Ovary (tissue), 9 donors: ENCODE measurements around the gene ARHGAP10. TPM values are rescaled to one million over a fixed set of nuclear protein-coding genes. Genes with fewer than 3 reads are reported as not detected.

Experiments
- DNase-seq, 5 donors: peaks; one replicate each; pipeline ENCODE4 v3.0.0-alpha.2; 2019 to 2020
- H3K27ac ChIP-seq, 2 donors: fragments of 200-600 bp; one replicate each; pipeline versions ENCODE4 v1.5.1 to v1.8.0; 2019 to 2022
- H3K27me3 ChIP-seq: fragments of 200-600 bp; one replicate; pipeline ENCODE4 v1.8.0; 2022
- H3K36me3 ChIP-seq: fragments of 200-600 bp; sonication (generic); one replicate; pipeline ENCODE4 v1.5.1; 2019
- H3K4me1 ChIP-seq: one replicate; pipeline ENCODE4 v1.8.1; 2013; ENCODE audit warnings: mild to moderate bottlenecking, moderate library complexity; ENCODE audit not compliant: insufficient read depth
- H3K4me3 ChIP-seq: fragments of 200-600 bp; sonication (generic); one replicate; pipeline ENCODE4 v1.5.1; 2017
- H3K9me3 ChIP-seq, 2 donors: fragments of 200-600 bp in 1 of 2; sonication (generic) in 1 of 2; one replicate each; pipeline versions ENCODE4 v1.5.1 to v1.8.1; 2013 to 2019; ENCODE audit warnings: mild to moderate bottlenecking in 1 of 2, moderate library complexity in 1 of 2
- EP300 ChIP-seq: sonication (generic); formaldehyde crosslinking; IDR thresholded peaks from one replicate; pipeline ENCODE4 v1.6.1; 2017; ENCODE audit warnings: antibody characterized with exemption
- POLR2A ChIP-seq: fragments of 450-650 bp; IDR thresholded peaks from one replicate; pipeline ENCODE4 v1.6.1; 2017; ENCODE audit warnings: antibody characterized with exemption, mild to moderate bottlenecking, moderate library complexity
- WGBS, 3 donors: extraction: QIAGEN DNeasy Blood & Tissue Kit in 1 of 3; methylation state at CpG; one replicate each; pipeline versions ENCODE4 v1.1.5 to v1.1.7; 2013 to 2017; 5-methylcytosine and 5-hydroxymethylcytosine counted together
- intact Hi-C, 4 donors: fragments of 100-400 bp; cut with DNase I; formaldehyde crosslinking; loops; one replicate each; pipeline versions ENCODE4 v1.11.0 to v1.15.1; 2022 to 2023
- microRNA-seq, 3 donors: library from miRNA; unstranded; fragments of <30 nt; microRNA quantifications; one replicate each; pipeline versions ENCODE4 to v1.2.0, GENCODE V29; 2019 to 2020
- polyA plus RNA-seq, 2 donors: library from polyadenylated mRNA; stranded (reverse); fragments of 200-250 nt in 1 of 2; fragments of 350-450 nt in 1 of 2; fragmentation: Illumina TruSeq in 1 of 2; extraction: RNeasy Lipid Tissue Mini Kit (QIAGEN cat#74804) in 1 of 2; gene quantifications; one replicate each; pipeline ENCODE4 v1.2.3, GENCODE V29; 2013 to 2014
- small RNA-seq: library from RNA; depleted of rRNA; stranded (forward); fragments of <200 nt; gene quantifications from one replicate; pipeline ENCODE3, GENCODE V24; 2016
- total RNA-seq, 7 donors: library from RNA; depleted of rRNA in 2 of 7; stranded (reverse); fragments of >200 nt in 2 of 7; fragmentation: NEBNext Ultra II Directional in 3 of 7; extraction: Animal tissue kit (Norgen Biotek cat#: 25700) in 3 of 7; gene quantifications; one replicate each; pipeline versions ENCODE4 v1.1.0 to v1.2.4, GENCODE V29; 2016 to 2023
- TF ChIP-seq, protein P1 (sequence below), 3 donors: fragments of 450-650 bp in 2 of 3; fragments of 200-600 bp in 1 of 3; IDR thresholded peaks; one replicate each; pipeline versions ENCODE4 v1.5.1 to v1.8.0; 2016 to 2022; ENCODE audit warnings: antibody characterized with exemption in 3 of 3, mild to moderate bottlenecking in 1 of 3
- donor health status: DM: no; HTN: no; CAD: no; lungs with moderate emphysema.
- donor health status: DM: no; HTN: no; CAD: no.
- donor health status: Bipolar disorder and iron deficiency.
- donor health status: DM: yes; HTN: yes; CAD: no.
- donor health status: DM: no; HTN: no; CAD: no.
- donor health status: DM: yes; HTN: yes; CAD: no.

Gene ARHGAP10
- total and polyA plus RNA-seq, 9 donors, result 37.1 to 76.7 (median 63.8) TPM

DNA sequence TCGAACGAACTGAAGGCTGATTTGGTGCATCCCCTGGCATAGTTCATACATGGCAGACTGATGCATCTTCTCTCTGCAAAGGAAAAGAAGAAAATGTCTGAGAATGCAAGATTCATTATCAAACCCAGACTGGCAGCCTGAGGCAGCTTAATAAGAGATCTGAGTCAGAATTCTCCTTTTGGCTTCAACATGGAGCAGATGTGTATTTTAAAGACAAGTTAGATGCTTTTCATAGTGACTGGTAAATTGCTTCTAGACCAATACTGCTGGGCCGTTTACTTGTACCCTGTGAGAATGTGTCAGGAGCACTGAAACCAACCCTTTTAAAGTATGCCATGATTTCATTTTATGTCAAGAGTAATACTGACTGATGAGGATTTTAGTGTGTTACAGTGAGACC is 388.3 kb downstream of the ARHGAP10 start:
- no peak for DNase-seq
- no peak for TF ChIP-seq EP300
- TF ChIP-seq POLR2A, result no peak
- TF ChIP-seq, protein P1, sequence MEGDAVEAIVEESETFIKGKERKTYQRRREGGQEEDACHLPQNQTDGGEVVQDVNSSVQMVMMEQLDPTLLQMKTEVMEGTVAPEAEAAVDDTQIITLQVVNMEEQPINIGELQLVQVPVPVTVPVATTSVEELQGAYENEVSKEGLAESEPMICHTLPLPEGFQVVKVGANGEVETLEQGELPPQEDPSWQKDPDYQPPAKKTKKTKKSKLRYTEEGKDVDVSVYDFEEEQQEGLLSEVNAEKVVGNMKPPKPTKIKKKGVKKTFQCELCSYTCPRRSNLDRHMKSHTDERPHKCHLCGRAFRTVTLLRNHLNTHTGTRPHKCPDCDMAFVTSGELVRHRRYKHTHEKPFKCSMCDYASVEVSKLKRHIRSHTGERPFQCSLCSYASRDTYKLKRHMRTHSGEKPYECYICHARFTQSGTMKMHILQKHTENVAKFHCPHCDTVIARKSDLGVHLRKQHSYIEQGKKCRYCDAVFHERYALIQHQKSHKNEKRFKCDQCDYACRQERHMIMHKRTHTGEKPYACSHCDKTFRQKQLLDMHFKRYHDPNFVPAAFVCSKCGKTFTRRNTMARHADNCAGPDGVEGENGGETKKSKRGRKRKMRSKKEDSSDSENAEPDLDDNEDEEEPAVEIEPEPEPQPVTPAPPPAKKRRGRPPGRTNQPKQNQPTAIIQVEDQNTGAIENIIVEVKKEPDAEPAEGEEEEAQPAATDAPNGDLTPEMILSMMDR (IDR thresholded peaks at IDR 0.05), result no peak
- 86 to 88% (median 86%) methylated on average over 3 of the region's 3 CpGs for WGBS, 3 donors
- H3K36me3 ChIP-seq, result no peaks in the 10 kb centered on the region
- H3K4me1 ChIP-seq, result peaks cover 1% of the 10 kb centered on the region
- H3K27me3 ChIP-seq, result no peaks in the 10 kb centered on the region
- H3K27ac ChIP-seq, result no peak overlapping the region
- intact Hi-C loops, result no loop called here
- H3K9me3 ChIP-seq, result no peaks in the 10 kb centered on the region
- H3K4me3 ChIP-seq, result no peak overlapping the region

Small RNA genes lying within 50 kb of the gene (microRNA-seq; reads per million reads assigned to microRNA genes)
- gene MIR4799, result 0.36 to 1.7 (median 1.5) reads per million in 3 donors

Small RNA genes lying within 50 kb of the gene (small RNA-seq; reads per million reads assigned to genes)
- gene MIR4799 (not detected), gene RN7SL254P (not detected), gene RNA5SP165 (not detected)

Other genes starting within 250 kb of the ARHGAP10 start
- gene TMEM184C, start 114.7 kb upstream of the ARHGAP10 start, total RNA-seq, result 10 to 100 TPM; 19.0 to 32.0 (median 27.6) TPM
- gene TMEM184C, start 114.7 kb upstream of the ARHGAP10 start, polyA plus RNA-seq, result 10 to 100 TPM; 12.9 to 31.8 TPM
- gene PRMT9, start 47.9 kb upstream of the ARHGAP10 start, total RNA-seq, result 10 to 100 TPM; 10.9 to 29.2 (median 21.8) TPM
- 1 to 10 TPM; 6.8 to 7.1 TPM for gene PRMT9, start 47.9 kb upstream of the ARHGAP10 start, polyA plus RNA-seq